Liver (tissue), 2 donors: Measurements from ENCODE around the gene CREB3L1.
A peak's percentile ranks its signal among the peaks of the same experiment; 100 is the strongest.

Experiments
- CTCF ChIP-seq: fragments of 150-350 bp; IDR thresholded peaks from 2 replicates; pipeline ENCODE4 v1.5.1; 2017; ENCODE audit warnings: improper control_type of control experiment, low read depth, low read length; ENCODE audit not compliant: missing input control
- MAX ChIP-seq: IDR thresholded peaks from 2 replicates; pipeline ENCODE4 v1.6.1; 2016; ENCODE audit warnings: antibody characterized with exemption
- REST ChIP-seq: IDR thresholded peaks from 2 replicates; pipeline ENCODE4 v1.6.1; 2016; ENCODE audit warnings: antibody characterized with exemption, mild to moderate bottlenecking
- donor health status: healthy.

- TF ChIP-seq MAX, result no peak
- TF ChIP-seq CTCF, result peak; percentile 57
- no peak for TF ChIP-seq REST
Measured at GRCh38 chr11:46352063-46352841, 74.8 kb downstream of the CREB3L1 start.
